HUES48 (cell line): ENCODE results near the gene TP53I13.
A peak's percentile ranks its signal among the peaks of the same experiment; 100 is the strongest.

ENCODE experiments used
- H3K27ac ChIP-seq: one replicate; pipeline ENCODE4 v1.7.0; 2013; ENCODE audit warnings: low read depth, low read length, inconsistent platforms
- H3K27me3 ChIP-seq: 2 replicates; pipeline ENCODE4 v1.6.1; 2013; ENCODE audit warnings: mild to moderate bottlenecking, low read length; ENCODE audit not compliant: control insufficient read depth, insufficient read depth
- H3K36me3 ChIP-seq: 2 replicates; pipeline ENCODE4 v1.6.1; 2013; ENCODE audit warnings: low read length; ENCODE audit not compliant: control insufficient read depth, insufficient read depth
- H3K4me1 ChIP-seq: 2 replicates; pipeline ENCODE4 v1.6.1; 2013; ENCODE audit warnings: mild to moderate bottlenecking, low read length; ENCODE audit not compliant: control insufficient read depth, insufficient read depth
- H3K4me3 ChIP-seq: 2 replicates; pipeline ENCODE4 v1.5.1; 2013; ENCODE audit warnings: mild to moderate bottlenecking, low read depth, low read length
- H3K9ac ChIP-seq: 2 replicates; pipeline ENCODE4 v1.6.1; 2013; ENCODE audit warnings: mild to moderate bottlenecking, low read depth, low read length, moderate library complexity
- H3K9me3 ChIP-seq: 2 replicates; pipeline ENCODE4 v1.6.1; 2013; ENCODE audit warnings: low read length; ENCODE audit not compliant: control insufficient read depth, insufficient read depth

TP53I13 gene

DNA sequence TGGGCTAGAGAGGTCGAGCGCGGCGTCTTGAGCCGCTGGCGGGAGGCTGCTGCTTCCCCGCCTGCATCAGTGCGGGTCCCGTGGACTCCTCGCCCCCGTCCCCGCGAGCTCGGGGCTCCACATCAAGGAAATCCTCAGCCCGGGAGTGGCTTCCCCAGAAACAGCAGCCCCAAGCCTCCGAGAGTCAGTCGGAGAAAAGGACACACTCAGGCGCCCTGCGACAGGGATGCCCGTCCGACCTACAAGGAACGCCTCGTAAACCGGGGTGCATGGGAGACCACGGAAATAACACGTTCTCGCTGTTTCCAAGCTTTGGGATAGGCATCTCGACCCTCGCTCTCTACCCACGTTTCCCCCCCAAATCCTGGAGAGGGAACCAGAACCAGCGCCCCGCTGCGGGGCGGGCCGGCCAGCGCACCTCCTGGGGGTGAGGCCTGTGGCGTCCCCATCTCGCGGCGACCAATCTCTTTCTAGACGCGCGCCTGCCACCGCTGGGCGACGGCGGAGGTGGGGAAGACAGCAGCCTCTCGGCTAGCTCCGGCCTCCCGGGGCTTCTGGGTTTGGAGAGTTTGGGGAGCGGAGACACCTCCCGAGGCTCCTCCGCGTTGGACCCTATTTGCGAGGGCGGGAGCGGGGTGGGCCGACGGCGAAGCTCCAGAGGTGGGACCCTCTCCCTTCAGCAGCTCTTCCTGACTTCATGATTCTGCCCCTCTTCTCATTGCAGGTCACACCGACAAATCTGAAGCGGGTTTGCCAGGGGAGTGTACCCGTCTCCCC lies 759 bp upstream of the TP53I13 start:
- H3K27me3 ChIP-seq, result peaks cover 45% of the 10 kb centered on the region

DNA sequence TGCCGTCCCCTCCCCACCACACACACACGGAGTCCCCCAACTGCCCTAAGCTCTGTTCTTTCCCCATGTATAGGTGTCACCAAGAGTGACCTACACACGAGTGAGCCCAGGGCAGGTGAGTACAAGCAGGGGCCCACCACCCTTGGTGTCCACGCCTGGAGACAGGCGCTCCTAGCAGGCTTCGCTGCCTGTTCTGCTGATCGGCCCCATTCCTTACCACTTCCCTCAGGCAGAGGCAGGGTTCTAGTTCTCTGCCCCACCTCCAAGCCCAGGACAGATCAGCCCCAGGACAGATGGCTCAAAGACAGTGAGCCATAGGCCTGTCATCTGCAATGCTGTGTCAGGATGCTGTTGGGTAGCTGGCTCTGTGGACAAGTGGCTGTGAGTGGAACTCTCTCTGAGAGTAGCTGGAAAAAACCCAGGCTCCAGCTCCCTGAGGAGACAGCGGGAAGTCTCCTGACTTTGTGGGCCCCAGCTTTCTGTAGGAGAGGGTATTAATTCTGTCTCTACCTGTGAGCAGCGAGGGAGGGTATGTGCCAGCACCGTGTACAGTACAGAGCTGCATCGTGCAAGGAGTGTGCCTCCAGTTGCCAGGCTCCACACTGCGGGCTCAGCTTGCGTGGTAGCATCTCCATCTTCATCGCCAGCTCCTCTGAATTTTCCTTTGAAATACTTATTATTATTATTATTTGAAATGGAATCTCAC lies 897 bp downstream of the TP53I13 start:
- H3K9ac ChIP-seq, result peak overlapping the region; percentile 70; the same call in 1 of the 2 replicates
- no peak overlapping the region for H3K27ac ChIP-seq

More for the DNA sequence above, 759 bp upstream of the TP53I13 start:
- Histone ChIP-seq H3K4me1 (peaks cover 10% of the 10 kb centered on the region), H3K4me3 (peak overlapping the region; percentile 85), H3K9me3 (no peaks in the 10 kb centered on the region), H3K9ac (no peak overlapping the region), H3K36me3 (no peaks in the 10 kb centered on the region), H3K27ac (peak overlapping the region; percentile 64)

DNA sequence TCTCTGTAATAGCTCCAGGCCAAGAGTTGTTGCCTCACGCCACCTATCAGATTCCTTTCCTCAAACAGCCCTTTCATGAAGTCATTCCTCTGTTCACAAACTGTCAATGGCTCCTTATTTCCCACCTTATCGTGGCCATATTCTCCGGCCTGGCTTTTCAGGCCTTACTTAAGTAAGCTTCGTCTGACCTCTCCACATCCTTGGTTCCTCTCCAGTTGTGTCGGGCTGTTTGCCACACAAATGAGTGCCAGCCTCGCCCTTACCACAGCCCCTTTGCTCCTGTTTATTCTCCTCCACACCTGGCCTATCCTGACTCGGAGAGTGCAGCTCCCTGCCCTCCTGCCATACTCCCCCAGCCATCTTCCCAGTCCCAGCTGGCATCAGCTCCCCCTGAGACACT lies 2.0 kb downstream of the TP53I13 start:
- H3K27me3 ChIP-seq, result peaks cover 30% of the 10 kb centered on the region
- no peak overlapping the region for H3K9ac ChIP-seq
- no peaks in the 10 kb centered on the region for H3K9me3 ChIP-seq
- H3K27ac ChIP-seq, result no peak overlapping the region
- no peak overlapping the region for H3K4me3 ChIP-seq
- H3K36me3 ChIP-seq, result peaks cover 14% of the 10 kb centered on the region
- H3K4me1 ChIP-seq, result peaks cover 9% of the 10 kb centered on the region

More for the DNA sequence above, 897 bp downstream of the TP53I13 start:
- Histone ChIP-seq H3K36me3 (peaks cover 3% of the 10 kb centered on the region), H3K27me3 (peaks cover 41% of the 10 kb centered on the region), H3K4me1 (peaks cover 10% of the 10 kb centered on the region), H3K9me3 (no peaks in the 10 kb centered on the region), H3K4me3 (peak overlapping the region; percentile 85)

DNA sequence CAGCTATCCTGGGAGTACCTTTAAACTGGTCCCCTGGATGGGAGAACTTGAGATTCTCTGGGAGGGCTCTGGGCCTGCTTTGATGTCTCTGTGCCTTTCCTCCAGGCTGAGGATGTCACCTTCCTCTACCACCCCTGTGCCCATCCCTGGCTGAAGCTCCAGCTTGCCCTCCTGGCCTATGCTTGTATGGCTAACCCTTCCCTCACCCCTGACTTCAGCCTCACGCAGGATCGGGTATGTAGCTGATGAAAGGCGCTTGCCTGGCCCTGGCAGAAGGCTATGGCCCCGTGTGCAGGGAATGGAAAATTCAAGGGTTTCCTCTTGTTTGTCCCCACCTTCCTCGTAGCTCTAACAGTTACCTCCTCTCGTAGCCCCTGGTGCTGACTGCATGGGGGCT lies 3.0 kb downstream of the TP53I13 start:
- peaks cover 6% of the 10 kb centered on the region; the same call in 1 of the 2 replicates for H3K4me1 ChIP-seq
- H3K9ac ChIP-seq, result no peak overlapping the region
- no peaks in the 10 kb centered on the region for H3K9me3 ChIP-seq
- peaks cover 24% of the 10 kb centered on the region for H3K36me3 ChIP-seq
- H3K27me3 ChIP-seq, result peaks cover 20% of the 10 kb centered on the region
- H3K4me3 ChIP-seq, result no peak overlapping the region
- H3K27ac ChIP-seq, result no peak overlapping the region

DNA sequence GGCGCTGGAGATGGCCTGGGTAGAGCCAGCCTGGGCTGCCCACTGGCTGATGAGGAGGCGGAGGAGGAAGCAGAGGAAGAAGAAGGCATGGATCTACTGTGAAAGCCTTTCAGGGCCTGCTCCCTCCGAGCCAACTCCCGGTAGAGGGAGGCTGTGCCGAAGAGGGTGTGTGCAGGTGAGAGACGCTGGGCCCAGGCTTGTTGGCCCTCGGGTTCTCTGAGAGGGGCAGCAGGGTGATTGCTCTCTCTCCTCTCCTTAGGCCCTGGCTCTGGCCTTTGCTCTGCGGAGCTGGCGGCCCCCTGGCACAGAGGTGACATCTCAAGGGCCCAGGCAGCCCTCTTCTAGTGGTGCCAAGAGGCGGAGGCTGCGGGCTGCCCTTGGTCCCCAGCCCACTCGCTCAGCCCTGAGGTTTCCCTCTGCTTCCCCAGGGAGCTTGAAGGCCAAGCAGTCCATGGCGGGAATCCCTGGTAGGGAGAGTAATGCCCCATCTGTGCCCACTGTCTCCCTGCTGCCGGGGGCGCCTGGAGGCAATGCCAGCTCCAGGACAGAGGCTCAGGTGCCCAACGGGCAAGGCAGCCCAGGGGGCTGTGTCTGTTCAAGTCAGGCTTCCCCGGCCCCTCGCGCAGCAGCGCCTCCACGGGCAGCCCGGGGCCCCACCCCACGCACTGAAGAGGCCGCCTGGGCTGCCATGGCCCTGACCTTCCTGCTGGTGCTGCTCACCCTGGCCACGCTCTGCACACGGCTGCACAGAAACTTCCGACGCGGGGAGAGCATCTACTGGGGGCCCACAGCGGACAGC lies 3.6 kb downstream of the TP53I13 start:
- peaks cover 30% of the 10 kb centered on the region for H3K36me3 ChIP-seq

DNA sequence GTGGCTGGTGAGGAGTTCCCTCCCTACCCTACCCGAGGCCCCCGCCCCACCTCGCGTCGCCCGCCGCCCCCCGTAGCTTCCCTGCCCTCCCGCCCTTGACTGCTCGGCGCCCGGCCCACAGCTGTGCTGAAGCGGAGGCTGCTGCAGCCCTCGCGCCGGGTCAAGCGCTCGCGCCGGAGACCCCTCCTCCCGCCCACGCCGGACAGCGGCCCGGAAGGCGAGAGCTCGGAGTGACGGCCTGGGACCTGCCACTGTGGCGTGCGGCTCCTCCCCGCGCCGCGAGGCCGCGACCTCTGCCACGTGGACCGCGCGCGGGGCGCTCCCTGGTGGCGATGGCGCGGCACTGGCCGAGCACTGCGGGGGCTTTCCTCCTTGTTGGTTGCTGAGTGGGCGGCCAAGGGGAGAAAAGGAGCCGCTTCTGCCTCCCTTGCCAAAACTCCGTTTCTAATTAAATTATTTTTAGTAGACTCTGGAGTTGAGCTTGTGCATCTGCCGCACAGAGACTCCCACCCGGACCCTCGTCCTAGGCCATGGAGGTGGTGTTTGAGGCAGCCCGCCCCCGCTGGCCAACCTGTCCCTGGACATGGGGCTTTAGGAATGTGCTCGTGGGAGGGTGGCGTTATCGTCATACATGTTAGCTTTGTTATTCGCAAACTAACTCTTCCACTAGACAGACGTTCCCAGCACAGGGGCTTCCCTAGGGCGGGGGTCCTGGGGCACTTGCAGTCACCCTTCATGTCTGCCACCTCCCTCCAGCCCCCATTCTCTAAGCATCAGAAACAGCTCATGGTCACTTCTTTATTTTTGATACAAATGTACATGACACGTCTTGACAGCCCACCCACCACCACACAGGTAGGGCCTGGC lies 4.4 kb downstream of the TP53I13 start:
- Histone ChIP-seq H3K9ac (no peak overlapping the region), H3K27me3 (peaks cover 7% of the 10 kb centered on the region), H3K27ac (no peak overlapping the region), H3K4me3 (peak overlapping the region; percentile 16; the same call in 1 of the 2 replicates), H3K36me3 (peaks cover 38% of the 10 kb centered on the region), H3K9me3 (no peaks in the 10 kb centered on the region), H3K4me1 (peaks cover 6% of the 10 kb centered on the region; the same call in 1 of the 2 replicates)

More for the DNA sequence above, 3.6 kb downstream of the TP53I13 start:
- Histone ChIP-seq H3K4me3 (no peak overlapping the region), H3K27me3 (peaks cover 15% of the 10 kb centered on the region), H3K9me3 (no peaks in the 10 kb centered on the region), H3K27ac (no peak overlapping the region), H3K4me1 (peaks cover 6% of the 10 kb centered on the region; the same call in 1 of the 2 replicates), H3K9ac (no peak overlapping the region)

DNA sequence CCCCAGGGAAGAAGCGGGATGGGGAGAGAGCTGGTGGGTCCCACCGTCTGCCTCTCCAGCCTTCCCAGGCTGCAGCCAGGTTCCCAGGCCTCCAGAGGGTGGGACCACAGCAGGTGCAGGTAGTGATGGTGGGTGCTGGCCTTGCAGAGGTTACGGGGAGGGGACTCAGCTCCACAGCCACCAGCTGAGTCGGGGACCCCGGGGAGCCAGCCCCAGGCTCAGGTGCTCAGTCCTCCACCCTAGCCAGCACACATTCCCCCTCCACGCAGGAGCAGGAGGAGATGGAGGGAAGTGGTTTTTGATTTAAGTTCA lies 5.0 kb downstream of the TP53I13 start:
- Histone ChIP-seq H3K9me3 (no peaks in the 10 kb centered on the region), H3K27me3 (peaks cover 7% of the 10 kb centered on the region), H3K36me3 (peaks cover 44% of the 10 kb centered on the region), H3K9ac (no peak overlapping the region), H3K4me3 (no peak overlapping the region), H3K4me1 (peaks cover 6% of the 10 kb centered on the region; the same call in 1 of the 2 replicates), H3K27ac (no peak overlapping the region)

DNA sequence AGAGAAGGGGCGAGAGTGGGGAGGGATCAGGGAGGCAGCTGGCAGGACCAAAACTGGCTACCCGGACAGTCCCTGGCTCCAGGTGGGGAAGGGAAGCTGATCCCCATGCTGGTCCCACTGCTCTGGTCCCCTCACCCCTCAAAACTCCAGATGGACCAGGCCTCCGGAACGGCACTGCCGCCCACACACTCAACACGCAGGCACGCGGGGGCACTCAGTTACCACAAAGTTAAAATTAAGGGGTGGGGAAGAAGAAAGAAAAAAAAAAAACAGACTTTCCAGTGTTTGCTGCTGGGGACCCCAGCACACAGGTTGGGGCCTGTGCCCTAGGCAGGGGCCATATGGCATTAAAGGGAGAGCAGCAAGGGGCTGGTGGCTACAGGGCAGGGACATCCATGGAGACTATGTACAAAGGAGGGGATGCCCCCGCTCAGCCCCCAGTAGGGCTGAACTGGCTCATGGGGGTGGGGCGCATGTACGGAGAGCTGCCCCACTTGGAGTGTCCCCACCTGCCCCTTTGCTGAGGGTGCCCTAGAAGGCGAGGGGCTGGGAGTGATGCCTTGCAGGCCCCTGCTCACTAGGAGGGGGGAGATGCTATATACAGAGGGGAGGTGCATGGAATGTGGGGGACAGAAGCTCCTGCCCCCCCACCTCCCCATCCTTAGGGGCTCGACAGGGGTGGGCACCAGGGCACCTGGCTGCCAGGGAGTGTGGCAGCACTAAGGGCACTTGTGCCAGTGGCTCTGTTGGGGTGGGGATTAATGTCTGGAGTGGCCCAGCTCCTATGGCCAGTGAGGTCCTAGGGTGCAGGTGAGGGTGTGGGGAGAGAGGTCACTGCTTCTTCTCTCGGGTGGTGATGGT lies 5.6 kb downstream of the TP53I13 start:
- Histone ChIP-seq H3K4me3 (no peak overlapping the region), H3K4me1 (peaks cover 4% of the 10 kb centered on the region; the same call in 1 of the 2 replicates), H3K36me3 (peaks cover 45% of the 10 kb centered on the region), H3K27ac (no peak overlapping the region), H3K9me3 (no peaks in the 10 kb centered on the region), H3K9ac (no peak overlapping the region), H3K27me3 (peaks cover 7% of the 10 kb centered on the region)

DNA sequence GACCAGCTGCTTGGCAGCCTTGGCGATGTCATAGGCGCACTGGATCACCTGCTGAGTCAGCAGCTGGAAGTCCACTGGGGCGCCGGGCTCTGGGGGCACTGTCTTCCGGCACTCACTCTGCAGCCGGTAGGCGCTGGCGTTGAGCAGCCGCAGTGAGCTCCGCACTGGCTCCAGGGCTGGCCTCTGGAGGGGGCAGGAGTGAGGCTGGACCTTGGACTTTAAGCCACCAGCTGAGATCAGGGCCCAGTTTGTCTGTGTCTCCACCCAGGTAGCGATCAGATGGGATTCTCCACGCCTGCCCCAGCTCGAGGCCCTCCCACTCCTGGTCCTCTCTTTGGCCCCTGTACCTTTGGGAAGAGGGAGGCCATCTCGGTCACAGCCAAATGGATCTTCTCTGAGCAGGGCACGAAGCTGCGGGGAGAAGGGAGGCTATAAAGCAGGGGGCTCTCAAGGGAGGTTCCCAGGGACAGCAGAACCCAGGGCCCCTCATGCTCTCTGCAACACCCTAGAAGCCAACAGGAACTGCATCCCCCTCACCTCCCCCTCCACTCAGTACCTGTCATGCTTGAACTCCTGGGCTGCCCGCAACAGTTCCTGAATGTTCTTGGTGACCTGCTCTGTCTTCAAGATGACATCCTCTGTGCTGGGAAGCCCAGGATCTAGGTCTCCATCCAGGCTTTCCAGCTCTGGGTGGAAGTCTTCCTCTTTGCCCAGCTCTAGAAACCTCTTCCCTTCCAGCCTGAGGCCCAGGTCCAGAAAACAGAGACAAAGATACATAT lies 6.4 kb downstream of the TP53I13 start:
- no peaks in the 10 kb centered on the region; the same call in 1 of the 2 replicates for H3K27me3 ChIP-seq
- H3K4me1 ChIP-seq, result no peaks in the 10 kb centered on the region
- no peak overlapping the region for H3K4me3 ChIP-seq
- no peaks in the 10 kb centered on the region for H3K9me3 ChIP-seq
- no peak overlapping the region for H3K9ac ChIP-seq
- peaks cover 45% of the 10 kb centered on the region for H3K36me3 ChIP-seq
- no peak overlapping the region for H3K27ac ChIP-seq
